Kidney tubule cell (primary cell): ENCODE measurements around the gene DNAJB12.
"Not testable (repeated sequence)": the region's sequence is repeated elsewhere in the genome, so short reads cannot be mapped to it uniquely, and the experiment has no call there.

Source experiments
- DNase-seq: peaks from one replicate; pipeline ENCODE4 v3.0.0-alpha.2; 2018; ENCODE audit warnings: low spot score

DNAJB12 gene

DNA sequence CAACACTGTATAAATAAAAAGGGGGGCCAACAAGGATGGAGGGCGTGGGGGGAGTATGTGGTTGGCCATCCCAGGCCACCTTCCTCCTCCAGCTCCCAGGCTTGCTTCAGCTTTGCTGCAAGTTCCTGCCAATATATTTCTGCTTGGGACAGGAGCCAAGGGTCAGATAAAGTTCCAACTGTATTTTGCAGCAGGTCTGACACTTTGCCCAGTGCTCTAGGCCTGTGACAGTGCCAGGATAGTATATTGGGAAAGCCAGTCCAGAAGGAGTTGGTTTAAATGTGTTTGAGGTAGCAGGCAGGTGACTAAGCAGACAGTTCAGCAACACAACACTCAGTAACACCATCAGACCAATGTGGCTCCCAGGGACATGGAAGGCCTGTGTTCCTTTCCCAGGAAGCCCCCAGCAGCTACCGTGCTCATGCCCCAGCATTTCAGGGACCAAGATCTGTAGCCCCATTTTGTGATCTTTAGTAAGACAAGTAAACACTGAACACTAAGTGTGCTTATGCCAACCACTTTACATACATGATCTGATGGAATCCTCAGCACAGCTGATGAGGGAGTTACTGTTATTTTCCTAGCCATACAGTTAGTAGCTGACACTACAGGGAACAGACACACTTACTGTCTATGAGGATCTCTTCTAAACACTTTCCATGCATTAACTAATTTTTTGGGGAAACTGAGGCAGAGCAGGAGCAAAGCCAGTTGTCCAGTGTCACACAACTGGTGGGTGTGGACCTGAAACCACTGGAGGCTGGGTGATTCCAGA is 38.9 kb downstream of the DNAJB12 start:
- DNase-seq, result peak; percentile 51

DNA sequence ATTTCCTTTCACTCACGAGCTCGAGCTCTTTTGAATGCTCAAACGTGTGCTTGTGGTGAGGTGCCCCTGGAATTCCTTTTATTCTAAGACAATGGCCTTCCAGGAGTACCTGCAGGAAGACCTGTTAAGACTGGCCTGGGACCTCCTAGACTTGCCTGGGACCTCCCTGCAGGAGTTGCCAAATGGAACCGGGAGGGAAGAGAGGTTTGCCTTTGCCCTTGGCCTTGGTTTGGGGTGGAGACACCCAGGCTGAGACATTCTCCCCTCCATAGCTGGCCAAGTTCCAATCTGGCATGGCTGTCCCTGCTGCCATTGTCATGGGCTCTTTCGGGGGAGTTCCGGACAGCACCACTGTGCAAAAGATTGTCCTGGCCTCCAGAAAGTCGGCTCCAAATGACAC is 39.7 kb downstream of the DNAJB12 start:
- DNase-seq, result no peak

DNA sequence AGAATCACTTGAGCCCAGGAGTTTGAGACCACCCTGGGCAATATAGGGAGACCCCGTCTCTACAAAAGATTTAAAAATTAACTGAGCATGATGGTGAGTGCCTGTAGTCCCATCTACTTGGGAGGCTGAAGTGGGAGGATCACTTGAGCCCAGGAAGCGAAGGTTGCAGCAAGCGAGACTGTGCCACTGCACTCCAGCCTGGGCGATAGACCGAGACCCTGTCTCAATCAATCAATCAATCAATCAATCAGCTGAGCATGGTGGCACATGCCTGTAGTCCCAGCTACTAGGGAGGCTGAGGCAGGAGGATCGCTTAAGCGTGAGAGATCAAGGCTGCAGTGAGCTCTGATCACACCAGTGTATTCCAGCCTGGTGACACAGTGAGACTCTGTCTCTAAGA is 40.5 kb downstream of the DNAJB12 start:
- DNase-seq, result no peak

DNA sequence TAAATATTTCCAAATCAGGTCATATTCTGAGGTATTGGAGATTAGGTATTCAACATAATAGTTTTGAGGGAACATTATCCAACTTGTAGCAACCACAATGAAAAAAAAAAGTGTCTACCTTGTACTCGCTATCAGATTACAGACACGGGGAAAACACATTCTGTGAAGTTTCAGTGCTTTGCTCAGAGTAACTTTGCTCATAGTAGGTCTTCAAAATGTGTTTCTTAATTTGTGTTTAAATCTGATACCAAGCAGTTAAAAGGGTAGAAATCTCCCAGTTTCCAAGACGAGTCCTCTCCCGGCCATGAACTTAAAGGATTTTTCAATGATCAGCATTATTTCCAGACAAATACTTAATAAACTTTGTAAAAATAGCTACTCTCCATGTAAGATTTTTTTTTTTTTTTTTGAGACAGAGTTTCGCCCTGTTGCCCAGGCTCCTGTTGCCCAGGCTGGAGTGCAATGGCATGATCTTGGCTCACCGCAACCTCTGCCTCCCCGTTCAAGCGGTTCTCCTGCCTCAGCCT is 41.8 kb downstream of the DNAJB12 start:
- DNase-seq, result no peak

DNA sequence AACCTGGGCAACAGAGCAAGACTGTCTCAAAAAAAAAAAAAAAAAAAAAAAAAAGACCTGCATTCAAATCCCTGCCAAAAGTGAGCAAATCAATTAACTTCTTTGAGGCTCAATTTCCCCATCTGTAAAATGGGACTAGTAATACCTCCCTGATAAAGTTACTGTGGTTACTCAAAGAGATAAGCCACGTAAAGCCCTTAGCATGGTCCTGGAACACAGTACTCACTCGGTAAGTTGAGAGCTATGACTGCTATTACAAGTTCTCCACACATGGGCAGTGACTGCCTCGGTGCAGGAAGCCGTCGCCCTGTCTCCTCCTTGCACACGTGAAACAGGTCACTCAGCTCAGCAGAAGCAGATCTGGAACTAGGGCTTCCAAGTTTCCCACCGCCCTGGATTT is 43.1 kb downstream of the DNAJB12 start:
- DNase-seq, result no peak

DNA sequence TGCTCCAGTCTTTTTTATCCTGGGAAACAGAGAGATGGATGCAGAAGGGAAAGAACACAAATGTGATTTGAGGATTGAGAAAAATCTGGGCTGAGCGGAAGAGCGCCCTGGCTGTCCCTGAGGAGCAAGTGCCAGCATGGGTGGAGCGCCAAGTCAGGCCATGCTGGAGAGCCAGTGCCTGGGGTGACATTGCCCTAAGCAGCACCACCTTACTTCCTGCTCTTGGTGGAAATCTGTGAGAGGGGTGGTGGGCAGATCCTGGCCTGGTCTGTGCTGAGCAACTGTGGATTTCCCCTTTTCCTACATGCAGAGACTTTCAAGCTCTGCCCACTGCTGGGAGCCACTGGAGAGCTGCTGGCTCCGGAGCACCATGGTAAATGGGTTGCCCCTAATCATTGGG is 44.1 kb downstream of the DNAJB12 start:
- DNase-seq, result peak; percentile 51

DNA sequence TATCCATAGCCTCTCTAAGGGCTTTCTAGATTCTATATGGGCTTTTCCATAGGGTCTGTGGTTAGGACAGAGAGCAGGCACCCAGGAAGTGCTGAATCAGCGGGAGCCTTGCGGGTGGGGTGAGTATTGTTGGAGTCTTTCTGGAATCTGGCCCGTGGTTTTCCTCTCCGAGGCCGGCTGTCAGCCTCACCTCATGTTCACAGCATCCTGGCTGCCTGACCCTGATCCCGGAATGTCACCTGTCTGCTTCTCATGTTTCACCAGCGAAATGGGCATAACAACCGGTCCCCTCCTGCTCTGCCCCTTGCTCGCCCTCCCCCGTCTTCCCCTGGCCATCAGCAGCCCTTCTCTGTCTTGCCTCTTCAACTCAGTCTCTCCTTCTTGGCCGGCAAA is 44.5 kb downstream of the DNAJB12 start:
- peak; percentile 80 for DNase-seq

DNA sequence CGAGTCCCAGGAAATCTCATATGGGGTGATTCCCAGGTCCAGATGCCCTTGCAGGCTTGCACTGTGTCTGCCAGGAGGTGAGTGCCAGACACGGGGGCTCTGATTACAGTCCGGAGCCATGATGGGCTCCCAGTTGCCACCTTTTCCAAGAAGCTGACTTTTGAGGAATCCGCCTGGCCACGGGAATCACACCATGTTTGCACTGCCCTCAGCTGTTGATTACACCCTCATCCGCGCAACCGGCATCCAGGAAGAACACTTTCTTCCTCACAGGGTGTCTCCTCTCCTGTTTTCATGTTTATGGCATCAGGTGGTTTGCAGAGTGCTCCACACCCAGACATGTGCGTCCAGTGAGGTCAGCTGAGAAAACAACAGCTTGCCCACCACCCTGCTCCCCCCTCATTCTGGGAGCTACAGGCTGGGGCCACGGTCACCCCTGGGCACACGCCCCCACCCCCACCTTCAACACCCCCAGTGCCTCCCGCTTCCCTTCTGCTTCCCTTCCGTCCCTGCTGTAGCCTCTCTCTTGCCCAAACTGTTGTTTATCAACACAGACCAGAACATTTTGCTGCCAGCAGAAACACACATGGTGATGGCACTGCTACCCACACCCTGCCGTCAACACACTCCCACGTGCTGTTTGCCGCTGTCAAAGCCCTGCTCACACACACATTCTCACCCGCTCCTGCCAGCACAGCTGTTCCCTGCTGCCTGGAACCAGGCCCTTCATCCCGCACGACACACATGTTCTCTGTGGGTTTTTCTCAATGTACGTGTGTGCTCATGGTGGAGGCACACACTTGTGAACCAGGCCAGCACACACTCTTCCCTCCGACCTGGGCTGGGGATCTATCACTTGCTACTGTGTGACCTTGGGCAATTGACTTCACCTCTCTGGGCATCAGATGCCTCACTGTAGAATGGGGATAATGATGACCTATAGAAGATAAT is 45.2 kb downstream of the DNAJB12 start:
- no peak for DNase-seq

DNA sequence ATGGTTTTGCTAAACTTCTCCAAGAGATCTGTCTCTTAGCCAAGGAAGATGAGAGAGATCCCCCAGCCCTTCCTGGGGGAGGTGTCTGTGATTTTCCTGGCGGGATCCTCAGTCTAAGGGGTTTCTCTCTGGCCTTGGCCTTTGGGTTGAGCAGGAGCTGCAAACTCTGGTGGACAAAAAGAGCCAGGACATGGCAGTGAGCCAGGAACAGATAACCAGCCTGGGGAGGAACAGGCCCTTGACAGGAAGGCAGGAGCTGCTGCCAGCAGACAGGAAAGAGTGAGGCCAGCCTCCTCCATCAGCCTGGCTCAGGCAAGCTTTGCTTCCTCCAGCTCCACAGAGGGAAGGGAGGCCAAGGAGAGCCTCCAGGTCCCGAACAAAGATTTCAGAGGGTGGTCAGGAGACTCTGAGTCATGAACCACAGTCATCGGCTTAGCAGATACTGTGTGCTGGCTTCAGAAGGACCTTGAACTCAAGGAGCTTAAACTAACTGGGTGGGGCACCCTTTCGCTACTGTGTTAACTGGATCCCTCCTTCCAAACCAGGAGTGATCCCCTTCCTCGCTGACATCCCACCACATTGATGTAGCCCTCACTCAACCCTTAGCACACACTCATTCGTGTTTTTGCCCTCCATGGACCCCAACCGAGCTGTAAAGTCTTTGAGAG is 46.3 kb downstream of the DNAJB12 start:
- peak; percentile 90 for DNase-seq

DNA sequence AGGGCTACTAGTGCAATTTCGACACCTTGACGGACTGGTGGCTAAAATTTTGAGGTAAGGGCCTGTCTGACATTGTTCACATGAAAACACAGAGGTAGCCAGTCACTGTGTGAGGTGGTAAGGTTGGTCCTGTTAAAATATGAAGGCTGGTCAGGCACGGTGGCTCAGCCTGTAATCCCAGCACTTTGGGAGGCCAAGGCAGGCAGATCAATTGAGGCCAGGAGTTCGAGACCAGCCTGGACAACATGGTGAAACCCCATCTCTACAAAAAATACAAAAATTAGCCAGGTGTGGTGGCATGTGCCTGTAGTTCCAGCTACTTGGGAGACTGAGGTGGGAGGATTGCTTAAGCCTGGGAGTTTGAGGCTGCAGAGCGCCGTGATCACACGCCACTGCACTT is 47.0 kb downstream of the DNAJB12 start:
- DNase-seq, result not testable (repeated sequence)

DNA sequence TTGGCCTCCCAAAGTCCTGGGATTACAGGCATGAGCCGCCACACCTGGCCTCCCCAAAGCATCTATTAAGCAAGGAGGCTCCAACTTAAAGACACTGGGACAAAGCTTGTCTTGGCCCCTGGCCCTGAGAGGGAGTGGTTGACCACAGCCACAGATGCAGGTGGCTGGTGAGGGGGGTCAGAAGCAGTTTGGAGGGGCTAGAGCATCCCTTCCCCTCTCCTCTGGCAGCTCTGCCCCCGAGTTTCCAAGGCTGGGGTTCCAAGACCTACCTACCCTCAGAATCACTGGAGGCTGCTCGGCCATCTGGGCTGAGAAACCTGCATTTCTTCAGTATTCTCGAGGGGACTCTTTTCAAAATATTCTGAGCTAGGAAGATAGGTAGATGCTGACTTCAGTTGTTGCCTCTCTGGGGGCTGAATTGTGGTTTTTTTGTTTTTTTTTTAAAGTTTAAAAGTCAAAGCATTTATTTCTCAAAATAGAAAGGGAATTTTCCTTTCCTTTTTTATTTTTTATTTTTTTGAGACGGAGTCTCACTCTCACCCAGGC is 48.4 kb downstream of the DNAJB12 start:
- no peak for DNase-seq

DNA sequence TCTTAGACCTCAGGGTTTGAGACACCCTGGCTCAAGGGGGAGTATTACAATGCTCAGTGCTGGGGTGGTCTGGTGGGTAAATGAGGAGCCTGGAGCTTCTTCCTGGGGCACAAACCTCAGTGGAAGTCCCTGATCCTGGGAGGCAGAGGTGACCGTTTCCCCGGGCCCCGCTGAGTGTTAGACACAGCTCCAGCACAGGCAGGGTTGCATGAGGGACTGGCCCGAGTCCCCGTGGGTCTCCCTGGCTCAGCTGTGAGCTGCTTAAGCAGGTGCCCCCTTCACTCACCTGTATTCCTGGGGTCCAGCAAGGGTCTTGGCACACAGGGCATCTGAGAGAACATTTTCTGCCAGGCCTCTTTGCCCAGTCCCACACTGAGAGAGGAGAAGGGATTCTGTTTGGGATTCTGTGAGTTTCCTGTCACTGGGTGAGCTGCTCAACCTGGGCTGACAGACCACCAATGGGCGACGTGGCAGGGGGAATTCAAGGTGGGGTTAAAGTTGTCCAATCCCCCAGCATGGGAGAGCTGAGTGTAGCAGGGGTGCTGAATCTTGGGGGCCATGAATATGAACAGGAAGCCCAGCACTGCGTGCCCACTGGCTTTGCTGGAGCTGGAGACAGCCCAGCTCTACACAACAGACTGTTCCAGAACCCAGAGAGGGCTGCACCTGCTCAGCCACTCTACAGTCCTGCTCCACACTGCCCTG is 51.1 kb downstream of the DNAJB12 start:
- no peak for DNase-seq

DNA sequence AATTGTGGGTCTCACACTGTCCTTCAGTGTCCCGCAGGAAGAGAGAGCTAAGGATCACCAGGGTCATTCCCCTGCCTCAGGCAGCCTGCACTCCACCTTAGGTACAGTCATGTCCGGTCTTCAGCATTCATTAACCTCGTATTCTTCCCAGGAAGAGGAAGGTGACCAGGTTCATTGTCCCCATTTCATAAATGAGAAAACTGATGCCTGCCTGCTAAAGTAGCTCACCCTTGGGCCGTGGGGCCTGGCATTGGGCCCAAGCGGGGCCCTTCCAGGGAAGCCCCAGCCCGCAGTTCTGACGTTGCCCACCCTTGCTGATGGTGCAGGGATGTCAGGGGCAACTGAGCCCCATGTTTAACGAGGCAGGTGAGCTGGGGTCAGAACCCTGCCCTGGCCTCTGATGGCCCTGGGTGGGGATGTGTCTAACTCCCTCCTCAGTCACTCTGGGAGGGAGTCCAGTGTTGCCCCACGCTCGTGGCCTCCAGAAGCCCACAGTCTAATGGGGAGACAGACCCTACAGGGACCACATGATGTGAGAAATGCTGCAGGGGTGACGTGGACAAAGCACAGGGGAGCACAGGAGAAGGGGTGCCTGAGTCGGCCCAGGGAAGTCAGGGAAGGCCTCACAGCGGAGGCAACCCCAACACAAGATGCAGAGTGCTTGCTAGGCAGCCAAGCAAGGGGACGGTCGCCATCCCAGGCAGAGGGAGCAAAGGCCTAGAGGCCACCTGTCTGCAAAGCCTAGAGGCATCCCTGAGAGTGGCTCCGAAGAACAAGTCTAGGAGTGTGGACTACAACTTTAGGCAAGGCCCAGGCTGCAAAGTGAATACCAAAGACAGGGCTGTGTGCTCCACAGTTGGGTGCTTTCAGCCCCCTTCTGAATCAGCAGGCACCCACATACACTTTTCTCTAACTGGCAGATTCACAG is 55.9 kb downstream of the DNAJB12 start:
- DNase-seq, result peak; percentile 88

DNA sequence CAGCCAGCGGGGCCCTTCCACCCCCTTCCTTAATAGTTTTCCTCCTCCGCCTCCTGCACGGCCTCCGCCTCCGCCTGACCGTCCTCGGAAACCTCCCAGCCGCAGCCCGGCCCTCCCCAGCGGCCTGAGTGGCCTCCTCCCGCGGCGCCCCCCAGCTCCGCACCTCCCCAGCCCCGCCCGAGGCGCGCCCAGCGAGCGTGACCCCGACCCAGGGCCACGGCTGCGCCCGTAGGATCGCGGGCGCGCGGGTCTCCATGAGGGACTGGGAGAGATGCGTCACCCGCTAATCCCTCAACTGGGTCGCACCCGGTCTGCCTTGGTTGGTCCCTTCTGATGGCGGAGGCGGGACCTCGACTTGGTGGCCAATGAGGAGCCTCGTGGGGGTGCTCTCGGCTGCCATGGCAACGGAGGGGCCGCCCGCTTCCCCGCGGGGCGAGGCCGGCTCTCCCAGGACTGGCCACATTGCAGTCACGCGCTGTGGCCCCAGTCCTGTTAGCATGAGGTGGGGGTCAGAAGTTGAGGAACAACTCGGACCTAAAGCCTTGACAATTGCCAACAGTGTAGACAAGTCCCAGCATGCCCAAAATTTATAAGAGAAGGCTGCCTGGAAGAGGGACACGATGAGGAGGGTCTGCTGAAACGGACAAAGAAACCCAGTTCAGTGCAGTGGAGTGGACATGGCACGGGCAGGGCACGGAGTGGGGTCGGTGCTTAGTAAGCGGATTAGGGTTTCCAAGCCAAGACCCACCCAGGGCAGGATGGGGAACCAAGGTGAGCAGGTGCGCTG is 56.7 kb downstream of the DNAJB12 start:
- DNase-seq, result peak; percentile 99

DNA sequence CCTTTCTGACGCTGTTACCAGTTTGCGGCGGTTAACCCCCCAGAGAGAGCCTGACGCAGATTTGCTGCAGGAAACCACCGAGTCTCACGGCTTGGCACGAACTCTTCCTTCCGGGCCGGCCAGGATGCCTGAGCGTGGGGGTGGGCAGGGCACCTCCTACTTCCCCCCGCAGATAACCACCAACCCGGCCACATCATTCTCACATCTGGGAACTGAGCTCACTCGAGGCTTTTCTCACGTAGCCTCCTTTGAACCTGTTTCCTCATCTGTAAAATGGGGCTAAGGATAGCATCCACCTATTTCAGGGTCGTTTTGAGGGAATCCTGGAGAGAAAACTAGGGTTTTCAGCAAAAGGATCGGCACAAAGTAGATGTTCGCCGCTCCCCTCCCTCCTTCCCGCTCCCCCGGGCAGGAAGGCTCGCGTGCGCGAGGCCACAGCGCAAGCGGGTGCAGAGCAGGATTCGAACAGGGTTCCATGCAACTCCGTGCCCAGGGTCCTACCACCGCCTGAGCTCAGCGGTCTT is 57.4 kb downstream of the DNAJB12 start:
- peak; percentile 96 for DNase-seq

DNA sequence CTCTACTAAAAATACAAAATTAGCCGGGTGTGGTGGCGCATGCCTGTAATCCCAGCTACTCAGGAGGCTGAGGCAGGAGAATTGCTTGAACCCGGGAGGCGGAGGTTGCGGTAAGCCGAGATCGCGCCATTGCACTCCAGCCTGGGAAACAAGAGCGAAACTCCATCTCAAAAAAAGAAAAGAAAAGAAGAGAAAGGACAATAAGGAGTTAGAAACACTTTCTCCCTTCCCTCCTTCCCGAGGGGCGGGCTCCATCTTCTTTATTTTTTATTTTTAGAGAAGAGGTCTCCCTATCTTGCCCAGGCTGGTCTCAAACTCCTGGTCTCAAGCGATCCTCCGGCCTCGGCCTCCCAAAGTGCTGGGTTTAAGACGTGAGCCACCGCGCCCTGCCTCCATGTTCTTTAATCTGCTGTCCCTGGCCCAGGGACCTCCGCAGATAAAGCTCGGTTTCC is 57.9 kb downstream of the DNAJB12 start:
- DNase-seq, result not testable (repeated sequence)

DNA sequence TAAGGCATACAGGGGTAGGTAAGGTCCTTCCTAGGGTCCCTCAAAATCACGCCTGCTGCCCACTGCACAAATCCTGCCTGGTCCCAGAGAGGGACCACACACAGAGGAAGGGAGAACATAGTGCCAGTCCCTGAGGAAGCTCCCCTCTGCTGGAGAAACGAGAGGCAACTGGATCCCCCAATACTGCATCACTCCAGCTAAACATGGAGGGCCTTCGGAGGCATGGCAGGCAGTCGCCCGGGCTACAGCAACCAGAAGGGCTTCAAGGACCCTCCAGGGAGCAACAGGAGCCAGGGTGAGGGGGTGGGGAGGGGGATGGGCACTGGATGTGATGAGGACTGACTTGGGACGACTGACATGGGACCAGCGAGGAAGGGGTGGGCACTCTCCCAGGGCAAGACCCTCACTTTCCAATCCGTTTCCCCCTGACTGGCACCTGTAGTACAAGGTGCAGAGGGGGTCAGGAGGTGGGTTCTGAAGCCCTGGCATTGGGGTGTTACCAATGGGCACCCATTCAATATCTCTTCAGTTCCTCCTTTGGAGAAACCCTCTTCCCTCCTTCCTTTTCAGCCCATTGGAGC is 59.3 kb downstream of the DNAJB12 start:
- no peak for DNase-seq

DNA sequence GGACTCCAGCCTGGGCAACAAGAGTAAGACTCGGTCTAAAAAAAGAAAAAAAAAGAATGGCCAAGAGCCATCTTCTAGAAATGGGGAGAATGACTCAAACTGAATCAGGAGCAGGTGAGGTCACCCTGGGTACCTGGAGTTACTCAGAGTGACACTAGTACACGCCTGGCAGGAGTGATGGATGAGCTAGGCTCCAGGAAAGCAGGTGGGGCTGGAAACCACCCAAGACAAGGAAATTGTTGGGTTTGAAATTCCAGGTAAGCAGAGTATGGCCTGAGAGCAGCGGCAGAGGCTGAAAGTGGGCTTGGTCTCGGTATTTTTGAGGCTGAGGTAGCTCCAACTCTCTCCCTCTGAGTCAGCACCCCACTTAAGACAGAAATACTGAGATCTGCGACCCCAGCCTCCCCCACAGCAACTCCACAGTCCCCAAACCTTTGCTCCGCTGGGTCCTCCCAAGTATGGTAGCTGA is 62.5 kb downstream of the DNAJB12 start:
- peak; percentile 98 for DNase-seq
